OCI-LY1 (cell line): ENCODE results near the gene LAMC2.

Experiments used
- H2AFZ ChIP-seq: fragments of 200-600 bp; sonication (generic), shearing (Covaris generic); 2 replicates; pipeline ENCODE4 v1.6.0; 2014; ENCODE audit warnings: antibody characterized with exemption, mild to moderate bottlenecking, low read length
- H3F3A ChIP-seq: fragments of 200-600 bp; sonication (generic), shearing (Covaris generic); 2 replicates; pipeline ENCODE4 v1.6.0; 2014; ENCODE audit warnings: mild to moderate bottlenecking, antibody characterized with exemption, low read length, moderate library complexity; ENCODE audit not compliant: insufficient read depth
- H3K27ac ChIP-seq: fragments of 200-600 bp; sonication (generic); 2 replicates; pipeline ENCODE4 v1.5.1; 2014; ENCODE audit warnings: low read length, mixed run types, mild to moderate bottlenecking, low read depth; ENCODE audit not compliant: poor library complexity, severe bottlenecking
- H3K27me3 ChIP-seq: fragments of 200-600 bp; sonication (generic); 2 replicates; pipeline ENCODE4 v1.6.0; 2014; ENCODE audit warnings: antibody characterized with exemption, mild to moderate bottlenecking, low read length, moderate library complexity; ENCODE audit not compliant: insufficient read depth
- H3K36me3 ChIP-seq: fragments of 200-600 bp; sonication (generic); 2 replicates; pipeline ENCODE4 v1.6.1; 2014; ENCODE audit warnings: mild to moderate bottlenecking, antibody characterized with exemption, low read length, moderate library complexity, mixed read lengths; ENCODE audit not compliant: insufficient read depth
- H3K4me1 ChIP-seq: fragments of 200-600 bp; sonication (generic); 2 replicates; pipeline ENCODE4 v1.5.1; 2014; ENCODE audit warnings: mild to moderate bottlenecking, low read length, moderate library complexity; ENCODE audit not compliant: insufficient read depth, severe bottlenecking
- H3K4me2 ChIP-seq: fragments of 200-600 bp; sonication (generic), shearing (Covaris generic); 2 replicates; pipeline ENCODE4 v1.6.1; 2014; ENCODE audit warnings: low read length
- H3K4me3 ChIP-seq: fragments of 200-600 bp; sonication (generic); 2 replicates; pipeline ENCODE4 v1.5.1; 2014; ENCODE audit warnings: low read length, low read depth, mild to moderate bottlenecking, mixed read lengths; ENCODE audit not compliant: poor library complexity, severe bottlenecking
- H3K79me2 ChIP-seq: fragments of 200-600 bp; shearing (Covaris generic); 2 replicates; pipeline ENCODE4 v1.6.1; 2016; ENCODE audit warnings: mixed run types, low read length, mixed read lengths; ENCODE audit not compliant: insufficient read depth
- H3K9ac ChIP-seq: fragments of 200-600 bp; sonication (generic), shearing (Covaris generic); 2 replicates; pipeline ENCODE4 v1.6.1; 2014; ENCODE audit warnings: mild to moderate bottlenecking, low read length, mixed read lengths
- H3K9me2 ChIP-seq: fragments of 200-600 bp; sonication (generic), shearing (Covaris generic); 2 replicates; pipeline ENCODE4 v1.6.1; 2014; ENCODE audit warnings: low read depth, mild to moderate bottlenecking, low read length, mixed read lengths
- H3K9me3 ChIP-seq: fragments of 200-600 bp; shearing (Covaris generic); 2 replicates; pipeline ENCODE4 v1.6.1; 2014; ENCODE audit warnings: low read length, mixed read lengths
- H4K20me1 ChIP-seq: fragments of 200-600 bp; sonication (generic), shearing (Covaris generic); 2 replicates; pipeline ENCODE4 v1.6.0; 2016; ENCODE audit warnings: mild to moderate bottlenecking, low read length; ENCODE audit not compliant: insufficient read depth
- EZH2 ChIP-seq: fragments of 200-600 bp; sonication (generic), shearing (Covaris generic); IDR thresholded peaks from 2 replicates; pipeline ENCODE4 v1.8.0; 2017; ENCODE audit warnings: borderline replicate concordance, mixed run types, mild to moderate bottlenecking, antibody characterized with exemption, low read length, moderate library complexity, mixed read lengths
- TF ChIP-seq, protein P1 (sequence below): fragments of 200-600 bp; sonication (generic), shearing (Covaris generic); IDR thresholded peaks from 2 replicates; pipeline ENCODE4 v1.5.1; 2017; ENCODE audit warnings: mild to moderate bottlenecking, antibody characterized with exemption, low read length, moderate library complexity, mixed read lengths

Gene LAMC2

DNA sequence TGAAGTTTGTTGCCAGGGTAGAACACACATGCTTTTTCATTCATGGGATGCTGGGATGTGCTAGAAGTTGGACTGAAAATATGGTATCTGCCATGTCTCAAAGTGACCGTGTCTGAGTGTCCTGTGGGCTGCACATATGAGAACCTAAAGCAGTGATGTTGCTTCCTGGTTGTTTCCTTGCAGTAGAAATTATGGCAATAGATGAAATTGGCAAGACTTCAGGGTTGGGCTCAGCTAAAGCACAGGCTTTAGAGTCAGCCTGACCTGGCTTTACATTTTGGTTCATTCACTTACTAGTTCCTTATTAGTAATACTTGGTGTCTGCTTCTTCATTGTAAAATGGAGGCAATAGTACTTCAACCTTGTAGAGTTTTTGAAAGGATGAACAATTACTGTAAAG lies 2.2 kb downstream of the LAMC2 start:
- no peaks in the 10 kb centered on the region for H3K27me3 ChIP-seq
- no peak overlapping the region for H3K9ac ChIP-seq
- TF ChIP-seq, protein P1, sequence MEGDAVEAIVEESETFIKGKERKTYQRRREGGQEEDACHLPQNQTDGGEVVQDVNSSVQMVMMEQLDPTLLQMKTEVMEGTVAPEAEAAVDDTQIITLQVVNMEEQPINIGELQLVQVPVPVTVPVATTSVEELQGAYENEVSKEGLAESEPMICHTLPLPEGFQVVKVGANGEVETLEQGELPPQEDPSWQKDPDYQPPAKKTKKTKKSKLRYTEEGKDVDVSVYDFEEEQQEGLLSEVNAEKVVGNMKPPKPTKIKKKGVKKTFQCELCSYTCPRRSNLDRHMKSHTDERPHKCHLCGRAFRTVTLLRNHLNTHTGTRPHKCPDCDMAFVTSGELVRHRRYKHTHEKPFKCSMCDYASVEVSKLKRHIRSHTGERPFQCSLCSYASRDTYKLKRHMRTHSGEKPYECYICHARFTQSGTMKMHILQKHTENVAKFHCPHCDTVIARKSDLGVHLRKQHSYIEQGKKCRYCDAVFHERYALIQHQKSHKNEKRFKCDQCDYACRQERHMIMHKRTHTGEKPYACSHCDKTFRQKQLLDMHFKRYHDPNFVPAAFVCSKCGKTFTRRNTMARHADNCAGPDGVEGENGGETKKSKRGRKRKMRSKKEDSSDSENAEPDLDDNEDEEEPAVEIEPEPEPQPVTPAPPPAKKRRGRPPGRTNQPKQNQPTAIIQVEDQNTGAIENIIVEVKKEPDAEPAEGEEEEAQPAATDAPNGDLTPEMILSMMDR, result no peak
- no peak for TF ChIP-seq EZH2
- H3K4me1 ChIP-seq, result no peaks in the 10 kb centered on the region
- no peaks in the 10 kb centered on the region for H3F3A ChIP-seq
- H3K4me2 ChIP-seq, result no peak overlapping the region
- no peak overlapping the region for H3K27ac ChIP-seq
- no peaks in the 10 kb centered on the region for H3K9me3 ChIP-seq
- no peak overlapping the region for H3K4me3 ChIP-seq
- no peak overlapping the region for H2AFZ ChIP-seq
- H3K36me3 ChIP-seq, result no peaks in the 10 kb centered on the region
- no peaks in the 10 kb centered on the region for H3K9me2 ChIP-seq
- no peaks in the 10 kb centered on the region for H3K79me2 ChIP-seq
- no peaks in the 10 kb centered on the region for H4K20me1 ChIP-seq

GRCh38 chr1:183191833-183192232 lies 5.8 kb downstream of the LAMC2 start:
- no peak overlapping the region for H2AFZ ChIP-seq
- no peaks in the 10 kb centered on the region for H3K36me3 ChIP-seq
- no peaks in the 10 kb centered on the region for H3K9me2 ChIP-seq
- H3K27me3 ChIP-seq, result no peaks in the 10 kb centered on the region
- H3K4me3 ChIP-seq, result no peak overlapping the region
- H3K27ac ChIP-seq, result no peak overlapping the region
- H3K4me1 ChIP-seq, result peaks cover 4% of the 10 kb centered on the region
- TF ChIP-seq, protein P1, result no peak
- TF ChIP-seq EZH2, result no peak
- no peaks in the 10 kb centered on the region for H4K20me1 ChIP-seq
- H3F3A ChIP-seq, result no peaks in the 10 kb centered on the region
- H3K9me3 ChIP-seq, result no peaks in the 10 kb centered on the region
- no peaks in the 10 kb centered on the region for H3K79me2 ChIP-seq
- no peak overlapping the region for H3K4me2 ChIP-seq
- H3K9ac ChIP-seq, result no peak overlapping the region

- Histone ChIP-seq H3K4me2 (no peak overlapping the region), H3K36me3 (no peaks in the 10 kb centered on the region), H2AFZ (no peak overlapping the region), H3K4me1 (peaks cover 4% of the 10 kb centered on the region), H3K27ac (no peak overlapping the region), H3K9me3 (no peaks in the 10 kb centered on the region), H3F3A (no peaks in the 10 kb centered on the region), H3K9ac (no peak overlapping the region), H3K9me2 (no peaks in the 10 kb centered on the region), H3K79me2 (no peaks in the 10 kb centered on the region), H3K4me3 (no peak overlapping the region), H4K20me1 (no peaks in the 10 kb centered on the region), H3K27me3 (no peaks in the 10 kb centered on the region)
- TF ChIP-seq, protein P1, result no peak
- TF ChIP-seq EZH2, result no peak
Measured at GRCh38 chr1:183193963-183194525, 8.0 kb downstream of the LAMC2 start.
